Glutamatergic neuron (in vitro differentiated cells): Measurements from ENCODE around the gene LRRK1. TPM values are rescaled to one million over a fixed set of nuclear protein-coding genes. Genes with fewer than 3 reads are reported as not detected.
"Not testable (repeated sequence)": the region's sequence is repeated elsewhere in the genome, so short reads cannot be mapped to it uniquely, and the experiment has no call there.

Source experiments
- DNase-seq: peaks from one replicate; pipeline ENCODE4 v3.0.0; 2022
- H3K27ac Mint-ChIP-seq: one replicate; pipeline ENCODE4 v1.8.0; 2020; ENCODE audit warnings: mild to moderate bottlenecking, mixed read lengths, inconsistent platforms; ENCODE audit not compliant: unreplicated experiment
- H3K27me3 Mint-ChIP-seq: one replicate; pipeline ENCODE4 v1.8.0; 2020; ENCODE audit warnings: mild to moderate bottlenecking, moderate library complexity, mixed read lengths, inconsistent platforms; ENCODE audit not compliant: unreplicated experiment
- H3K36me3 Mint-ChIP-seq: one replicate; pipeline ENCODE4 v1.8.0; 2020; ENCODE audit warnings: mild to moderate bottlenecking, mixed read lengths, inconsistent platforms; ENCODE audit not compliant: unreplicated experiment
- H3K4me1 Mint-ChIP-seq: one replicate; pipeline ENCODE4 v1.8.0; 2020; ENCODE audit warnings: mild to moderate bottlenecking, low read depth, mixed read lengths, inconsistent platforms; ENCODE audit not compliant: unreplicated experiment
- H3K4me3 Mint-ChIP-seq: one replicate; pipeline ENCODE4 v1.8.0; 2020; ENCODE audit warnings: mild to moderate bottlenecking, mixed read lengths, inconsistent platforms; ENCODE audit not compliant: unreplicated experiment
- H3K9me3 Mint-ChIP-seq: one replicate; pipeline ENCODE4 v1.8.0; 2020; ENCODE audit warnings: mild to moderate bottlenecking, moderate library complexity, mixed read lengths, inconsistent platforms; ENCODE audit not compliant: unreplicated experiment
- CTCF ChIP-seq: fragments of 200-600 bp; sonication (generic); IDR thresholded peaks from one replicate; pipeline ENCODE4 v1.5.0; 2021; ENCODE audit not compliant: partially characterized antibody, unreplicated experiment
- total RNA-seq: library from RNA; stranded (reverse); fragmentation: NEBNext Ultra II Directional; extraction: Animal tissue kit (Norgen Biotek cat#: 25700); gene quantifications from one replicate; pipeline ENCODE4 v1.2.1, GENCODE V29; 2021; ENCODE audit not compliant: unreplicated experiment

LRRK1 gene
- total RNA-seq, 1 donor from 2014 or later = 1.5 TPM

- Mint-ChIP-seq H3K27ac (no peak overlapping the region), H3K4me1 (peaks cover 18% of the 10 kb centered on the region), H3K36me3 (peaks cover 3% of the 10 kb centered on the region), H3K4me3 (no peak overlapping the region), H3K27me3 (peaks cover 10% of the 10 kb centered on the region), H3K9me3 (peaks cover 9% of the 10 kb centered on the region)
- TF ChIP-seq CTCF = no peak
- DNase-seq = no peak
These were observed 150.5 kb downstream of the LRRK1 start for GRCh38 chr15:101069654-101069973.

GRCh38 chr15:101070024-101070423 lies 150.9 kb downstream of the LRRK1 start:
- Mint-ChIP-seq H3K4me1 (peaks cover 18% of the 10 kb centered on the region), H3K9me3 (peaks cover 8% of the 10 kb centered on the region), H3K27me3 (peaks cover 10% of the 10 kb centered on the region), H3K27ac (no peak overlapping the region), H3K4me3 (no peak overlapping the region), H3K36me3 (peaks cover 3% of the 10 kb centered on the region)
- no peak for DNase-seq
- TF ChIP-seq CTCF = no peak

- Mint-ChIP-seq H3K4me1 (peaks cover 18% of the 10 kb centered on the region), H3K4me3 (no peak overlapping the region), H3K27ac (peak overlapping the region; percentile 20), H3K36me3 (peaks cover 3% of the 10 kb centered on the region), H3K27me3 (peaks cover 10% of the 10 kb centered on the region), H3K9me3 (peaks cover 8% of the 10 kb centered on the region)
- no peak for DNase-seq
- no peak for TF ChIP-seq CTCF
These were observed 151.5 kb downstream of the LRRK1 start for GRCh38 chr15:101070502-101071273.

- peaks cover 3% of the 10 kb centered on the region for H3K36me3 Mint-ChIP-seq
- H3K27me3 Mint-ChIP-seq = peaks cover 11% of the 10 kb centered on the region
- peaks cover 8% of the 10 kb centered on the region for H3K9me3 Mint-ChIP-seq
- no peak overlapping the region for H3K27ac Mint-ChIP-seq
- TF ChIP-seq CTCF = no peak
- H3K4me3 Mint-ChIP-seq = no peak overlapping the region
- H3K4me1 Mint-ChIP-seq = peaks cover 23% of the 10 kb centered on the region
- DNase-seq = no peak
These were observed 152.5 kb downstream of the LRRK1 start for GRCh38 chr15:101071651-101072050.

GRCh38 chr15:101072235-101072634 lies 153.1 kb downstream of the LRRK1 start:
- not testable (repeated sequence) for H3K9me3 Mint-ChIP-seq, H3K4me3 Mint-ChIP-seq, DNase-seq, H3K36me3 Mint-ChIP-seq, H3K27ac Mint-ChIP-seq
- Mint-ChIP-seq H3K4me1 (peaks cover 24% of the 10 kb centered on the region), H3K27me3 (peaks cover 11% of the 10 kb centered on the region)

GRCh38 chr15:101077806-101078668 lies 158.9 kb downstream of the LRRK1 start:
- not testable (repeated sequence) for H3K4me1 Mint-ChIP-seq, H3K36me3 Mint-ChIP-seq, H3K9me3 Mint-ChIP-seq

More at GRCh38 chr15:101077806-101078668, 158.9 kb downstream of the LRRK1 start:
- not testable (repeated sequence) for DNase-seq, H3K4me3 Mint-ChIP-seq, H3K27ac Mint-ChIP-seq
- H3K27me3 Mint-ChIP-seq = peaks cover 11% of the 10 kb centered on the region
